Measurements from ENCODE around the gene CNTN2. TPM values are rescaled to one million over a fixed set of nuclear protein-coding genes. Genes with fewer than 3 reads are reported as not detected.
A peak's percentile ranks its signal among the peaks of the same experiment; 100 is the strongest.

Gene CNTN2
- total and polyA plus RNA-seq, 2 of the 8 experiments (the other 6 are each of a cell fraction or from before 2014, with no cell fraction given), result 1.2 to 3.9 TPM

DNA sequence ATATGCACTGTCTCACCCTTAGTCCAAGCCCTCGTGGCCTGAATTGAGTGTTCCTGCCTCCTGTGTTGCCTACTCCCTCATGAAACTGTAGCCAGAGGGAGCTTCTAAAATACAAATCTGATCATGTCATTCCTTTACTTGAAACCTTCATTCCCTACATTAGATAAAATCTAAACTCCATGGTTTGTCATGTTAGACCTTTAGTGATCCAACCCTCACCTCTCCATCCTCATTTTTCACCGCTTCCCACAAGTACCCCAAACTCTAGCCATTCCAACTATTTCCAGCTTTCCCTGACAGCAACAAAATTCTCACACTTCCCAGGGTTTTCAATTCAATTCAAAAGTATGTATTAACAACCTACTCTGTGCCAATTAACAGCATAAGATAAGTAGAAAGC lies 18.3 kb upstream of the CNTN2 start:
- Histone ChIP-seq H4K8ac (ENCODE audit: extremely low read depth, insufficient read depth, low read length) (no peak overlapping the region), H2BK120ac (replicated peaks; ENCODE audit: low read depth, low read length) (no peak overlapping the region), H3K79me1 (ENCODE audit: low read depth, low read length) (no peaks in the 10 kb centered on the region), H3K23ac (ENCODE audit: insufficient read length) (no peak overlapping the region), H3K27me3 (replicated peaks in 1 of 4; ENCODE audit: control insufficient read depth in 3 of 4, extremely low read depth in 1 of 4, insufficient read depth in 3 of 4, low read length in 3 of 4) (no peaks in the 10 kb centered on the region; a peak in 1 of 7 replicates), H3K9ac (replicated peaks in 1 of 4; ENCODE audit: extremely low read depth in 1 of 4, low read depth in 3 of 4, low read length in 3 of 4) (no peak overlapping the region), H2BK12ac (ENCODE audit: low read depth, low read length) (no peak overlapping the region), H2AK5ac (ENCODE audit: low read depth, low read length) (no peak overlapping the region), H3K14ac (ENCODE audit: insufficient read length) (no peak overlapping the region), H3K56ac (replicated peaks; ENCODE audit: insufficient read length, low read depth, low read length) (no peak overlapping the region), H3K9me3 (ENCODE audit: insufficient read depth in 2 of 2, low read depth in 1 of 2, low read length in 1 of 2) (no peaks in the 10 kb centered on the region), H4K91ac (replicated peaks; ENCODE audit: insufficient read length, low read length) (no peak overlapping the region), H3K4me2 (ENCODE audit: insufficient read depth in 1 of 2, low read depth in 2 of 2, low read length in 2 of 2) (no peak overlapping the region), H3K18ac (ENCODE audit: extremely low read depth, low read length) (no peak overlapping the region), H2BK5ac (ENCODE audit: low read depth, low read length) (no peak overlapping the region), H3K23me2 (ENCODE audit: low read depth, low read length) (peaks cover 2% of the 10 kb centered on the region; the same call in 1 of the 2 replicates), H3K4ac (replicated peaks; ENCODE audit: insufficient read length, low read depth, low read length) (no peak overlapping the region), H2BK15ac (ENCODE audit: low read length) (no peak overlapping the region), H4K20me1 (replicated peaks in 1 of 2; ENCODE audit: control insufficient read depth in 1 of 2, insufficient read depth in 2 of 2, low read length in 2 of 2) (no peaks in the 10 kb centered on the region), H3K4me3 (ENCODE audit: extremely low read depth in 1 of 4, insufficient read depth in 2 of 4, low read depth in 3 of 4, low read length in 4 of 4) (no peak overlapping the region), H3K79me2 (ENCODE audit: control insufficient read depth in 1 of 2, insufficient read depth in 2 of 2, low read length in 2 of 2) (no peaks in the 10 kb centered on the region), H3K27ac (ENCODE audit: low read depth, low read length) (no peak overlapping the region), H4K5ac (ENCODE audit: insufficient read length, low read depth, low read length) (no peak overlapping the region), H3K36me3 (ENCODE audit: control insufficient read depth in 2 of 4, insufficient read depth in 4 of 4, low read length in 3 of 4) (no peaks in the 10 kb centered on the region), H2BK20ac (ENCODE audit: low read length) (0 out of 2 replicates have a peak overlapping the region, but pooled peaks have one; percentile 52), H3K4me1 (replicated peaks in 1 of 4; ENCODE audit: control insufficient read depth in 3 of 4, insufficient read depth in 4 of 4, low read length in 3 of 4) (peaks cover 0 to 4% (median 3%) of the 10 kb centered on the region in 4 experiments; a peak in 5 of 7 replicates), H2AFZ (ENCODE audit: low read length) (no peak overlapping the region)
- POLR2A ChIA-PET (ENCODE audit: partially characterized antibody), result no interaction called here
- 96% methylated on average over 2 of the region's 2 CpGs; no CpG with 5 or more reads in 1 of the 2 experiments for WGBS, 2 experiments (ENCODE audit: extremely low coverage in 1 of 2, insufficient coverage in 1 of 2, insufficient read length in 1 of 2, insufficient replicate concordance in 2 of 2, low coverage in 1 of 2, low lambda C conversion rate in 2 of 2, missing lambda C conversion rate in 1 of 2)
- DNase-seq (ENCODE audit: low read depth in 1 of 2, low spot score in 2 of 2), result no peak
- TF ChIP-seq CREB1 (IDR thresholded peaks at IDR 0.05) (no peak), YY1 (IDR thresholded peaks at IDR 0.05; ENCODE audit: low read depth, low read length) (no peak), MAFK (IDR thresholded peaks at IDR 0.05; ENCODE audit: low read depth, low read length) (no peak), CHD2 (IDR thresholded peaks at IDR 0.05; ENCODE audit: low read length) (no peak), RAD21 (IDR thresholded peaks at IDR 0.05 in 1 of 2, conservative IDR thresholded peaks at IDR 0.05 in 1 of 2; ENCODE audit: low read depth in 2 of 2, low read length in 2 of 2) (no peak), BCL11A (IDR thresholded peaks at IDR 0.05; ENCODE audit: low read depth in 2 of 2, low read length in 2 of 2) (no peak), NANOG (IDR thresholded peaks at IDR 0.05; ENCODE audit: insufficient read depth, low read depth, low read length, poor library complexity, severe bottlenecking) (no peak), POU5F1 (IDR thresholded peaks at IDR 0.05; ENCODE audit: low read depth, low read length) (no peak)
- TF ChIP-seq, protein P1, sequence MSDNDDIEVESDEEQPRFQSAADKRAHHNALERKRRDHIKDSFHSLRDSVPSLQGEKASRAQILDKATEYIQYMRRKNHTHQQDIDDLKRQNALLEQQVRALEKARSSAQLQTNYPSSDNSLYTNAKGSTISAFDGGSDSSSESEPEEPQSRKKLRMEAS (IDR thresholded peaks at IDR 0.05), result no peak
- TF ChIP-seq, protein P2, sequence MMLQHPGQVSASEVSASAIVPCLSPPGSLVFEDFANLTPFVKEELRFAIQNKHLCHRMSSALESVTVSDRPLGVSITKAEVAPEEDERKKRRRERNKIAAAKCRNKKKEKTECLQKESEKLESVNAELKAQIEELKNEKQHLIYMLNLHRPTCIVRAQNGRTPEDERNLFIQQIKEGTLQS (IDR thresholded peaks at IDR 0.05; ENCODE audit: insufficient read depth, low read depth, low read length), result no peak
- no peak for FAIRE-seq
- CTCF ChIA-PET (ENCODE audit: partially characterized antibody), result interaction anchor here (1.2 to 33.2 kb wide), 5 partner anchors 8 to 48 kb away, joined by 3 to 531 read pairs (median 14); no protein-coding TSS in a partner anchor

Measured in H1 (cell line).